AG08395 (cell line): Measurements from ENCODE around the gene TLR6.

Source experiments
- DNase-seq: peaks from one replicate; pipeline ENCODE4 v3.0.0; 2012; ENCODE audit warnings: mixed read lengths, low spot score

TLR6 gene

DNA sequence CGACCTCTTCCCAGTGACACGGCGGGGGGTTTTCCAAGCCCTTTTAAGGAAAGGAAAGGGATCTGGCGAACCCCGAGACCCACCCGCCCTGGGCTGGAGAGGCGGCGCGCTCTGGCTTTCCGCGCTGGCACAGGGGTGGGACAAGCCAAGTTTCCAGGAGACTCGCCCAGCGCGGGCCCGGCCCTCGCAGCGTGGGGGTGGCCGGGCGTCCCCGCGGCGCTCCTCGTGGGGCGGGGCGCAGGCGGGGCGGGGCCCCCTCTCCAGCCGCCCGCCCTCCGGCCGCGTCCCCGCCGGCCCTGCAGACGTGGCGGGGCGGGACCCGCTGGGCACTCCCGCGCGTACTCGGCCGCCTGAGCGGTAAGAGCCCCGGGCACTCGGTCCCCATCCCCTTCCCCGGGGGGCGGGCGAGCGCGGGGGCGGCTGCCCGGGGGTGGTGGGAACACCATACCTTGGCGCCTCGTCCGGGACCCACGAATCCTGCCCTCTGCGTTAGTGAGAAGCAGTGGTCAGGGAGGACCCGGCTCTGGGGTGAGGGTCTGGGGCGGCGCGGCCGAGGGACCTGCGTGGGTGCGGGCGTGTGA, 11.0 kb upstream of the TLR6 start, which contains the start of gene FAM114A1:
Gene FAM114A1, plus strand, starts transcription at position 329 of the 581 bp plus-strand sequence. CDS start 10,273 bp downstream, outside the sequence.
- DNase-seq, result peak; percentile 94

DNA sequence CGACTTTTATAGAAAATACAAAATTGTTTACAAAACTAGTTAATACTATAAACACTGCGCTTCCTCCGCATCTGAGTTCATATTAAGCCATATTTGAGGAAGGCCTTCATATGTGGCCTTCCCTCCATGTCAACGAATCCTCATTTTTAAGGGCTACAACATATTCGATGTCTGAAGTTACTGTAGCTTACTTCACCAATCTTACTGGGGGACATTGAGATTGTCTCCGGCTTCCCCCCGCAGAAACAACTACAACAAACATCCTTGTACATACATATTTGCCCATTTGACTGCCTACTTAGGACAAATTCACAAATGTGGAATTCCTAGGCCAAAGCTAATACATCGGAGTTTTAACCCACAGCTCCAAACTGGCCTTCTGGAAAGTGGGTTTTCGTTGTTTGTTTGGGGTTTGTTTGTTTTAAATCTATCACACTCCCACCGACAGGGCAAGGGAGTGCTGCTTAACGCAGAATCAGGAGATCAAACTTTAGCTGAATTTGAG, 10.4 kb upstream of the TLR6 start:
- no peak for DNase-seq

DNA sequence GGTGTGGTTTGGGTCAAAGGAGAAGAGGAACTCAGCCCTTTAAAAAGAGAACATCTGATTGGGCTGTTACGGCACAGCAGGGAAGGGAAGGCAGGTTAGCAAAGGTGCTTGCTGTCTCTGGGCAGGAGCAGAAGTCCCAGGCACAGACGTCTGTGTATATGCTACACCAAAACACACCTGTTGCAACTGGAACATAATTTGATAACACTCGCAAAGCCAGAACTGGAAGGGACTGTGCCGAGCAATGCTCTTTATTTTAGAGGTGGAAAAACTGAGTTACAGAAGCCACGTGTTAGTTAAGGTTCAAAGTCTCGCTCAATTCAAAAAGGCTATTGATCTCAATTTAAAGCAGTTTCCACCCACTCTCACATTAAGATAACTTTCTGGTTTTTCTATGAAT, 8.8 kb upstream of the TLR6 start:
- no peak for DNase-seq

DNA sequence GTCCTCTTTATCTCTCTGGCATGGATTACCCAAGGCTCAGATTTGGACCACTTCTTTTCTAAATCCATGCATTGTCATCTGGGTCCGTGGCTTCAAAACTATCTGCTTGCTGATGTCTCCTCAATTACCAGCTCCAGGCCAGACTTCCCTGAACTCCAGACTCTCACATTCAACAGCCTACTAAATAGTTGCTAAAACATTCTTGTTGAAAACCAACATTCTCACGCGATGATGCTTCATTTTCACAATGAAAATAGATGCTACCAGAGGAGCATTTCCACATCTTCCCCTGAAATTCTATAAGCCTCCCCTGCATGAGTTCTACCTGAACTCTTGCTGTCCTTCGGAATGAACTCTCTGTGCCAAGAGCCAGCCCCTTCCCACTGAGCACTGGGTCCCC, 5.2 kb upstream of the TLR6 start:
- no peak for DNase-seq

DNA sequence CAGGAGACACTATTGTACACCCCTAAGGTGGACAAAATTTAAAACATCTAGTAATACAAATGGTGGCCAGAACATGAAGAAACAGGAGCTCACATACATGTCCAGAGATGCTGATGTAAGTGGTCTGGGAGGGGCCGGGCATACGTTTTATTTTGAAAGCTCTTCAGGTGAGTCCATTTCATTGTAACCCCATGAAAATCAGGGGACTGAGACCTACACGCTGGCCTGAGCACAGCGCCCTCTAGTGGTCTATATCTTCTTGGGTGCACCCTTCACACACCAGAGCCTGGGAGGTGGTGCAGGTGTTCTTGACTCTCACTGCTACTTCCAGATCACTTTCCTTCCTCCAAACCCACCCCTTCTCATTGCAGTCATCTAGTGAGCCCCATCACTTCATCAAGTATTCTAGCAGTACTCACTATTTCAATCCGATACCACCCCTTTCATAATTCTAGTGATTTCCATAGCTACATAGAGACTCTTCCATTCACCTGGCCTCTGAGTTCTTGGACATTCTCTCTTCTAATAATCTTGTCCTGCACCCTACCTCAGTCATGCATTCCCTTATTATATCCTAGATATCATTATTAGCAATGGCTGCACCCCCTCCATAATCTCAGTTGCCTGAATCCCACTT, 4.3 kb upstream of the TLR6 start:
- DNase-seq, result peak; percentile 13

DNA sequence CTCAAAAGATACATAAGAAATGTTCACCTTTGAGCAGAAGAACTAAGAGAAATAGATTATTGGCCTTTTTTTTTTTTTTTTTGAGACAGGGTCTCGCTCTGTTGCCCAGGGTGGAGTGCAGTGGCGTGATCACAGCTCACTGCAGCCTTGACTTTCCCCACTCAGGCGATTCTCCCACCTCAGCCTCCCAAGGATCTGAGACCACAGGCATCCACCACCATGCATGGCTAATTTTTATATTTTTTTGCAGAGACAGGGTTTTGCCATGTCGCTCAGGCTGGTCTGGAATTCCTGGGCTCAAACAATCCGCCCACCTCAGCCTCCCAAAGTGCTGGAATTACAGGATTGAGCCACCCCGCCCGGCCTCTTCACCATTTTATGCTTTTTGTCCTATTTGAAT, 2.9 kb upstream of the TLR6 start:
- no peak for DNase-seq

DNA sequence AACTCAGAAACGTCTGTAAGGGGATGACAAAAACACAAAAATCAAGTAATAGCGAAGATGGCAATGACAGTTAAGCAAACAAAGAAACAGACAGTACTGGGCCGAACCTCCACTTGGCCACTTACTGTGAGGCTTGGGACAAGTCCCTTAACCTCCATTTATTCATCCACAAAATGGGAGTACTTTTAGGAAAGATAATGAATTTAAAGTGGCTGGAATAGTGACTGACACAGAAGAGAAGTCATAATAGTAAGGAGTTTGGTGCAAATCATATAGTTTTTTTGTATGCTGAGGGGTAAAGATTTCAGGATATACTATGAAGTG, 1.4 kb upstream of the TLR6 start:
- DNase-seq, result no peak

DNA sequence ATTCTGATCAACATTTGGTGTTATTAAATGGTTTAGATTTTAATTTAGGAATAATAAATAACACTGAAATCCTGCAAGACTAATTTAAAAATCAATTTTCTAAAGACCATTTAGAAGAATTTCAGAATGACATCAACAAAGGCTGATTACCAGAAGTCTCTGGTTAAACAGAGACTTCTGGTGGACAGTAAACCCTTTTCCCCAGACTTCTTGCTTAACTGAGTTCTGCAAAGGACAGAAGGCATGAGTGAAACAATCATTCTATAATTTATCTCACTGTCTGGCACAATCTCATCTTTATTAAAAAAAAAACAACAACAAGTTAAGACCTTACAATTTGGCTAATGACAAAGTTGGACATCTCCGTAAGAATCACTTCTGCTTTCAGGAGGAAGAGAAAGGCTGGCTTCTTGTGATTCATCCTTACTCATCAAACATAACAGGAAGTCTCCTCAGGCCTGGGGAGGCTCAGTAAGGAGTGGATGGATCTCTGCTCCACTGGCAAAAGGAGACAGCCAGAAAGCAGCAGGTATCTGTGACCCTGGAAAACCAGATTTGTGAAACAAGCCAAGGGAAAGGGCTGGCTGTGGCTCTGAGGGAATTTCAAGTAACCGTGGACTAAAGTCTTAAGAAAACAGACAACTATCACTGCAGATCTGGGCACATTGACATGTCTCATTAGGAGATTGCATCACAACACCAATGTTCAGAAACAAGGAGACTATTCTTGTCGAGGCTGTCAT, 908 bp upstream of the TLR6 start:
- peak; percentile 80 for DNase-seq

DNA sequence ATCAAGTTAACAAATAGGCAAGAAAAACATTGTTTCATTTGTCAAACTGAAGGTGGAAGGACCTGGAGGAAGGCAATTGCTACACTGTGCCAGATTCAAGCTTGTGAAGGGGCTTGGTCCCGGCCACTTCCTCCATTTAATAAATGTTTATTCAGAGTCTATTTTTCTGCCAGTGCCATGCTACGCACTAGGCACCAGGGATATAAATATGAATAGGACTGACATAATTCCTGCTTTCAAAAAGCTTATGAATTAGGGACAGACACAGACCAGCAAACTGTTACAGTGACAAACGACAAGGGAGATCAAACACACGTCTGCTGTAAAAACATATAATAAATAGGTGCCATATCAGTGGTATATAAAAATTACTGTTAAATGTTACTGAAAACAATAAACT, 571 bp downstream of the TLR6 start:
- DNase-seq, result no peak

DNA sequence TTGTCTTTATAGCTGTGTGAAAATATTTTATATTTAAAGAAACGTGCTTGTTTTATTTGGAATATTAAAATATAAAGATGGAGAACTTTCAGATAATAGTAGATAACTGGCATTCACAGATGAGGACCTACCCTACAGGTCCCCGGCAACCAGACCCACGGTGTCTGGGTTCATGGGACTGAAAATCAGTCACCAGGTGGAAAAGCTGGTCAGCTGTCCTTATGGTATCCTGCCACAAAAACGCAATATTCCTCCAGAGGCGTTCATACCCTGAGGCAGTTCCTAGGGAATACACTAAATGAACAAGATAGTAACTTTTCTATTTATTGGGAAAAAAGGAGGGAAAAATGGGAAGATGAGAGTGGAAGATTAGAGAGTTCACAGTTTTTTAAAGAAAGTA, 1.2 kb downstream of the TLR6 start:
- DNase-seq, result no peak

DNA sequence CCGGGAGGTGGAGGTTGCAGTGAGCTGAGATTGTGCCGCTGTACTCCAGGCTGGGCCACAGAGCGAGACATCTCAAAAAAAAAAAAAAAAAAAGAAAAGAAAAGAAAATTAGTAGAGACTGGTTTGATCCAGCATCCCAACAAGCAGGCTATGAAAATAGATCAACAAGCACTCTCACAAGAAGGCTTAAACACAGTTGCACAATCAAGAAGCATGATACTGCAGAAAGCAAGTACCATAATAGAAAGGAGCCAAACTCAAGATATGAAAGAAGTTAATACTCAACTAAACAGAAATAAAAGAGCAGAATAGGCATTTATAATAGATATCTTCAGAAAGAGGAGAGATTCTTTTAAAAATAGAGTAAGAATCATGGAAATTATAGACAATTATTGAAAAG, 10.6 kb downstream of the TLR6 start:
- no peak for DNase-seq

DNA sequence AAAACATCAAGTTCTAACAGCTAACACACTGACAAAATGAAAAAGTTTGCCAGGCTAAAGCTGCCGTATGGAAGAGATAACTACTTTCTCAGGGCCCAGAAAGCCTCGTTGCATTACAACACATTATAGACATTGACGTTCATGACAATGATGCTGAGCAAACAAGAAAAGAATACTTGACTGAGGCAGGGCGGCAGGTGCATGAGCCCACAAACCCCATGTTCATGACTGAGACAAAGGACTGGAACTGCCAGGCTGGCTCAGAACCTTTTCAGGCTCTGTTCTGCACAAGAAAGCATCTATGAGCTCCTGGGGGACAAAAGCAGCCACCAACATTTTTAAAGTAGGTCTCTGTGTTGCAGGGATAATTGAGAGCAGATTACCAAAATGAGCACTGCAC, 13.6 kb downstream of the TLR6 start:
- DNase-seq, result no peak

DNA sequence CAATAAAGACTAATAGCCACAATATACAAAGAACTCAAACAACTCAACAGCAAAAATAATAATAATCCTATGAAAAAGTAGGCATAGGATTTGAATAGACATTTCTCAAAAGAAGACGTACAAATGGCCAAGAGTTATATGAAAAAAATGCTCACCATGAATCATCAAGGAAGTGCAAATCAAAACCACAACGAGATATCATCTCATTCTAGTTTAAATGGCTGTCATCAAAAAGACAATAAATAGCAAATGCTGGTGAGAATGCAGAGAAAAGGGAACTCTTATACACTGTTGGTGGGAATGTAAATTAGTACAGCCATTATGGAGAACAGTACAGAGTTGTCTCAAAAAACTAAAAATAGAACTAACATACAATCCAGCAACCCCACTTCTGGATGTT, 18.8 kb downstream of the TLR6 start:
- no peak for DNase-seq

DNA sequence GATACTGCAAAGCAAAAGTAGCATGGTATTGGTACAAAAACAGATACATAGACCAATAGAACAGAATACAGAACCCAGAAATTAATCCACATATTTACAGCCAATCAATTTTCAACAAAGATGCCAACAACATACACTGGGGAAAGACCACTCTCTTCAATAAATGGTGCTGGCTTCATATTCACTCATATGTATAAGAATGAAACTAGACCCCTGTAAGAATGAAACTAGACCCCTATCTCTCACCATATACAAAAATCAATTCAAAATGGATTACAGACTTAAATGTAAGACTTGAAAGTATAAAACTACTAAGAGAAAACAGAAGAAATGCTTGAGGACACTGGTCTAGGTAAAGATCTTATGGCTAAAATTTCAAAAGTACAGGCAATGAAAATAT, 19.3 kb downstream of the TLR6 start:
- DNase-seq, result no peak

DNA sequence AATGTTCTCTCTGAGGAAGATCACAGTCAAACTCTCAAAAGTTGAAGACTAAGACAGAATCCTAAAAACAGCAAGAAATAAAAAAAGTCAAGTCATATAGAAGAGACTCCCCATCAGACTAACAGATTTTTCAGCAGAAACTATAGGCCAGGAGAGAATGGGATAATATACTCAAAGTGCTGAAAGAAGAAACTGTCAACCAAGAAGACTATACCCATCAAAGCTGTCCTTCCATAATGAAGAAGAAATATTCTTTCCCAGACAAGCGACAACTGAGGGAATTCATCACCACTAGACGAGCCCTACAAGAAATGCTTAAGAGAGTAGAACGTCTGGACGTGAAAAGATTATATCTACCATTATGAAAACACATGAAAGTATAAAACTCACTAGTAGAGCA, 22.0 kb downstream of the TLR6 start:
- no peak for DNase-seq

DNA sequence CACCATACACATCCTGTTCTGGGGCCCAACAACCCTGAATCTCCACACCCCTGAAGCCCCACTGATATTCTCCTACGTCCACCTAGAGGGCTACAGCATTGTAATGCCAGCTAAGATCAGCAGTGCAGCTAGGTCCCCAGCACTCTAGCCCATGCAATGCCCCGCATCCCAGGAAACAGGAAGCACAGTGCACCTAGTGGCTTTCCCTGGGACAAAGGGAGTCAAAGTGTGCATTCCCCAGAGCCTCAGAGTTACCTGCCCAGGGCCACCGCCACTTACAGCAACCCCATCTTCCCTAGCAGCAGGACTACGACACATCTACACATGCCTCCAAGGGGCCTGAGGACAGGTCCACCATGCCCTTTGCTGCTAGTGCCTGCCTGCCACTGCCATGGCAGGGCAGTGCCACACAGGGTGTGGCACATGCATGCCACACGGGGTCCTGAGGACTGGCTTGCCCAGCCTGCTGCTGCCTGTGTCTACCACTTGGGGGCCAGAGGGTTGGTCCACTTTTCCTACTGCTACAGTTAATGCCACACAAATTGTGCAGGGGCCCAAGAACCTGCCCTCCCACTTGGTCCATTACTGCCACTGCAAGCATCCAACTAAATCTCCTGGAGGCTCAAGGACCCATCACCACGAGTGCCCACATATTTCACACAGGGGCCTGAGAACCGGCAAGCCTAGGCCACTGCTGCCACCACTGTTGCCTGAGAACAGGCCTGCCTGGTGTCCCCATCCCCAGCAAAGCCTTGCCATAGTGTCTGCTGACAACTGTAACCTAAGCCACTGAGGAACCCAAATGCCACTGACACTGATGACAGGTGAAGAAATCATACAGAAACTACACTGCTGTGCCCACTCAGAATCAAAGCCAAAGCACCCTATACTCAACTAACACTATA, 23.7 kb downstream of the TLR6 start:
- no peak for DNase-seq

DNA sequence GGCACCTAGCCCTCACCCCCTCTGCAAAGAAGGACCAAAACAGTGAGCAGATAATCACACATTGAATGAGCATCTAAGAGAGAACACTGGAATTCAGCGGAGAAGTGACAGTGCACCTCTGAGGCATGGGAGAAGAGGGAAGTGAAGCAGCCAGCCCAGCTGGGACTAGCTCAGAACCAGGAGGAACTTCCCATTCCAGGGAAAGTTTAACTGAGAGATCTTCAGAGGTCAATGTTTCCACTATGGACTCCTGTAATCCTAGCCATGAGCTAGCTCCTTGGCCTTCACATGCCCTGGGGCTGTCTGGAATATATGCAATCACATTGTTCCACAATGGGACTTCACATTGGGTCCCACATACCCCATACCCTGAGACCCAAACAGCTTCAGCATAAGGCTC, 24.4 kb downstream of the TLR6 start:
- no peak for DNase-seq

DNA sequence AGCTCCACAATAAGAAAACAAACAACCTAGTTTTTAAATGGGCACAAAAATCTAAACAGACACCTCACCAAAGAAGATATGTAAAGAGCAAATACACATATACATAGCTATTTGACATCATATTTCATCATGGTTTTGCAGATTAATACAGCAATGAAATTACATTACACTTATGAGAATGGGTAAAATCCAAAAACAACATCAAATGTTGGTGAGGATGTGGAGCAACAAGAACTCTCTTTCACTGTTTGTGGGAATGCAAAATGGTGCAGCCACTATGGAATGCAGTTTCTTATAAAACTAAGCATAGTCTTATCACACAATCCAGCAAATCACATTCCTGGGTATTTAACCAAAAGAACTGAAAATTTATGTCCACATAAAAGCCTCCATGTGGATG, 25.0 kb downstream of the TLR6 start:
- DNase-seq, result no peak

DNA sequence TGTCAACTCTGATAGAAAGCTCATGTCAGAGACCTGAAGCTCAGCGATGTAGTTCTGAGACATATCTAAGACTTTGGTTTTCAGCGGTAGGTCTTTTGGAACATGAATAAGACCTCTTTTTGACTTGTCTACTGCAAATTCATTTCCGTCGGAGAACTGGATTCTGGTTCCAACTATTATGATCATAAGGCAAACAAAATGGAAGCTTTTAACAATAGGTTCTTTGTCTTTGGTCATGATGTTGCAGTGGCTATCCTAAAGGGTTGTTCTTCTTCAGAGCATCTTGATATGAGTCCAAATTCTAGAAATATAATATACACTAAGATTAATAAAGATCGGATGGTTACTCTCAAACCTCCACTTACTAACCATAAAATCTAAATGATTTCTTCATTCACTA, 27.4 kb downstream of the TLR6 start:
- DNase-seq, result no peak

DNA sequence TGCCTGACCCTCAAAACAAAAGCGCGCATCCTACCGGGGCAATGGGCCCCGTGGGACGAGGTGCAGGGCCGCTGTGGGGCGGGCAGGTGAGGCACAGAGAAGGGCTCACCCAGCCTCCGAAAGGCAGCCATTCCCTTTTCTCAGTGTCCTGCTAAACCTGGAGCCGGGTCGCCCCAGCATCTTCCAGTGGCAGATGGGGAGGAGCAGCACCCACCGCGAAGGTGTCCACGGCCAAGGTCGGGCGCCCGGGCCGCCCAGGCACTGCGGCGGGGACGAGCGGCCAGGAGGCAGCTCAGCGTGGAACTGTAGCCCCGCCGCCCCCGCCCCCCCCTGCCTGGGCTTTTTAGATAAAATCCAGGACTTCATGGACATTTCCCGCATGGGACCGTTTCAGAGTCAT, 32.9 kb downstream of the TLR6 start:
- no peak for DNase-seq

DNA sequence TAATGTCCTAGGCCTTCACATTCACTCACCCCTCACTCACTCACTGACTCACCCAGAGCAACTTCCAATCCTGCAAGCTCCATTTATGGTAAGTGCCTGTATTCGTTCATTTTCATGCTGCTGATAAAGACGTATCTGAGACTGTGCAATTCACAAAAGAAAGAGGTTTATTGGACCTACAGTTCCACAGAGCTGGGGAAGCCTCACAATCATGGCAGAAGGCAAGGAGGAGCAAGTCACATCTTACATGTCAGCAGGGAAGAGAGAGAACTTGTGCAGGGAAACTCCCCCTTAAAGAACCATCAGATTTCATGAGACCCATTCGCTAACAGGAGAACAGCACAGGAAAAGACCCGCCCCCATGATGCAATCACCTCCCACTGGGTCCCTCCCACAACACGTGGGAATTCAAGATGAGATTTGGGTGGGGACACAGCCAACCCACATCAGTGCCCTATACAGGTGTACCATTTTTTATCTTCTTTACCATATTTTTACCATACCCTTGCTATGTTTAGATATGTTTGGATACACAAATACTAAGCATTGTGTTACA, 33.8 kb downstream of the TLR6 start:
- no peak for DNase-seq

DNA sequence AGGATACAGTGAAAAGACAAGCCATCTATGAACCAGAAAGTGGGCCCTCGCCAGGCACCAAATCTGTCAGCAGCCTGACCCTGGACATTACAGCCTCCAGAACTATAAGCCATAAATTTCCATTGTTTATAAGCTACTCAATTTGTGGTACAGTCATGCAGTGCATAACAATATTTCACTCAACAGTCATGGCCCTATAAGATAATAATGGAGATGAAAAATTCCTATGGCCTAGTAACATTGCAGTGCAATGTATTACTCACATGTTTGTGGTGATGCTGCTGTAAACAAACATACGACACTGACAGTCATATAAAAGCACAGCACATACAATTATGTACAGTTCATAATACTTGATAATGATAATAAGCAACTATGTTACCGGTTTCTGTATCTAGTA, 34.9 kb downstream of the TLR6 start:
- DNase-seq, result no peak
